Memory B cell (primary cell): Measurements from ENCODE around the gene AGPAT3.
A peak's percentile ranks its signal among the peaks of the same experiment; 100 is the strongest.
"Not testable (repeated sequence)": the region's sequence is repeated elsewhere in the genome, so short reads cannot be mapped to it uniquely, and the experiment has no call there.

Experiments used
- ATAC-seq: fragments of 150-1000 bp; cut with Tn5 transposase; 2 replicates; pipeline ENCODE4 v1.10.0; 2021; ENCODE audit warnings: low read depth, mild to moderate bottlenecking, moderate library complexity
- DNase-seq, 2 donors: peaks; one replicate each; pipeline ENCODE4 v3.0.0; 2022; ENCODE audit warnings: low spot score in 2 of 2
- H3K27ac Mint-ChIP-seq: one replicate; pipeline ENCODE4 v1.8.0; 2022; ENCODE audit warnings: mild to moderate bottlenecking, moderate library complexity, mixed read lengths
- H3K27me3 Mint-ChIP-seq: one replicate; pipeline ENCODE4 v1.8.0; 2022; ENCODE audit warnings: mixed read lengths
- H3K36me3 Mint-ChIP-seq: one replicate; pipeline ENCODE4 v1.8.0; 2022; ENCODE audit warnings: mild to moderate bottlenecking, mixed read lengths
- H3K4me1 Mint-ChIP-seq: one replicate; pipeline ENCODE4 v1.8.0; 2022; ENCODE audit warnings: mixed read lengths
- H3K4me3 Mint-ChIP-seq: one replicate; pipeline ENCODE4 v1.8.0; 2022; ENCODE audit warnings: mild to moderate bottlenecking, moderate library complexity, mixed read lengths
- H3K9me3 Mint-ChIP-seq: one replicate; pipeline ENCODE4 v1.8.0; 2022; ENCODE audit warnings: mixed read lengths

Gene AGPAT3

DNA sequence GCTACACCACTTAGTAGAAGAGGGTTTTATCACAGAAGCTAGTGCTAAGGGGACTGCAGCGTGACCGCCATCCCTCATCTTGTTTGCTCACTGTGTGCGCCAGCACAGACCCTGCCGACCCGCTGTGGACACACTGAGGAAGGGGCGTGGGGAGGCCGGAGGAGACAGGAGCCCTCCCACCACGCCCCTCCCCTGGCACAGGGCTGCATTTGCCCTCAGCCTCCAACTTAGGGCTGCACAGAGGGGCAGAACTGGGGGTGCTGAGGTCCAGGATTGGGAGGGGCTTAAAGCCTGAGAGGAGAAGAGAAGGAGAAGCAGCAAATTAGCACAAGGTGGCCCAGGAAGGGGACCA, 38.4 kb upstream of the AGPAT3 start:
- no peaks in the 10 kb centered on the region for H3K9me3 Mint-ChIP-seq
- no peak overlapping the region for H3K27ac Mint-ChIP-seq
- peaks cover 6% of the 10 kb centered on the region for H3K27me3 Mint-ChIP-seq
- DNase-seq, result no peak
- ATAC-seq, result no peak
- no peaks in the 10 kb centered on the region for H3K4me1 Mint-ChIP-seq
- no peak overlapping the region for H3K4me3 Mint-ChIP-seq
- H3K36me3 Mint-ChIP-seq, result no peaks in the 10 kb centered on the region

GRCh38 chr21:43827015-43827611, 37.9 kb upstream of the AGPAT3 start:
- no peak for ATAC-seq
- Mint-ChIP-seq H3K36me3 (no peaks in the 10 kb centered on the region), H3K4me1 (no peaks in the 10 kb centered on the region), H3K4me3 (no peak overlapping the region), H3K27me3 (peaks cover 7% of the 10 kb centered on the region), H3K9me3 (no peaks in the 10 kb centered on the region), H3K27ac (no peak overlapping the region)
- DNase-seq, result no peak

- Mint-ChIP-seq H3K27me3 (peaks cover 17% of the 10 kb centered on the region), H3K4me1 (no peaks in the 10 kb centered on the region), H3K4me3 (no peak overlapping the region), H3K27ac (no peak overlapping the region), H3K36me3 (peaks cover 2% of the 10 kb centered on the region), H3K9me3 (no peaks in the 10 kb centered on the region)
- ATAC-seq (no peak), DNase-seq (no peak)
Observed at GRCh38 chr21:43829161-43829560, 35.9 kb upstream of the AGPAT3 start.

GRCh38 chr21:43829575-43830119, 35.4 kb upstream of the AGPAT3 start:
- ATAC-seq, result no peak
- Mint-ChIP-seq H3K36me3 (peaks cover 2% of the 10 kb centered on the region), H3K9me3 (no peaks in the 10 kb centered on the region), H3K27me3 (peaks cover 19% of the 10 kb centered on the region), H3K27ac (no peak overlapping the region), H3K4me3 (no peak overlapping the region), H3K4me1 (no peaks in the 10 kb centered on the region)
- DNase-seq, result no peak

- Mint-ChIP-seq H3K4me1 (no peaks in the 10 kb centered on the region), H3K4me3 (no peak overlapping the region), H3K27me3 (peaks cover 25% of the 10 kb centered on the region), H3K36me3 (peaks cover 2% of the 10 kb centered on the region), H3K27ac (no peak overlapping the region), H3K9me3 (no peaks in the 10 kb centered on the region)
- ATAC-seq (no peak), DNase-seq (no peak)
Observed at GRCh38 chr21:43832158-43832550, 32.9 kb upstream of the AGPAT3 start.

DNA sequence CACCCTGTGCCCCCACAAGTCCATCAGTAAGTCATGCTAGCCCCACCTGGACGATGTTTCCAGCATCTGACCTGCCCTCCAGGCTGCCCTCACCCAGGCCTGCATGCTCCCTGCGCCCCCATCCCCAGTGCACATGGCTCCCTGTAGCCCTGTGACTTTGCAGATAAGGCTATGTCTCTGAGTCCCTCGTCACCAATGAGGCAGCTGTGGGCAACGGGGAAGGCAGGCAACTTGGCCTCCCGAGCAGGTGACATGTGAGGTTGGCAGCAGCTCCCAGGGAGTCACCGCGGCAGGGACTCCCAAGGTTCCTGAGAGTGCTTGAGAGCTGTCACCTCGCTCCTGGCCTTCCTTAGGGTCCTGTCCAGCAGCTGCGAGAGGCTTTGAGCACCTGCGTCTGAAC, 32.4 kb upstream of the AGPAT3 start:
- peaks cover 27% of the 10 kb centered on the region for H3K27me3 Mint-ChIP-seq
- H3K4me3 Mint-ChIP-seq, result no peak overlapping the region
- DNase-seq (no peak), ATAC-seq (no peak)
- H3K9me3 Mint-ChIP-seq, result no peaks in the 10 kb centered on the region
- peaks cover 2% of the 10 kb centered on the region for H3K36me3 Mint-ChIP-seq
- no peak overlapping the region for H3K27ac Mint-ChIP-seq
- no peaks in the 10 kb centered on the region for H3K4me1 Mint-ChIP-seq

GRCh38 chr21:43834146-43834905, 30.7 kb upstream of the AGPAT3 start:
- Mint-ChIP-seq H3K27ac (no peak overlapping the region), H3K27me3 (peaks cover 29% of the 10 kb centered on the region), H3K9me3 (no peaks in the 10 kb centered on the region), H3K4me1 (no peaks in the 10 kb centered on the region), H3K36me3 (peaks cover 2% of the 10 kb centered on the region), H3K4me3 (no peak overlapping the region)
- DNase-seq (no peak), ATAC-seq (no peak)

DNA sequence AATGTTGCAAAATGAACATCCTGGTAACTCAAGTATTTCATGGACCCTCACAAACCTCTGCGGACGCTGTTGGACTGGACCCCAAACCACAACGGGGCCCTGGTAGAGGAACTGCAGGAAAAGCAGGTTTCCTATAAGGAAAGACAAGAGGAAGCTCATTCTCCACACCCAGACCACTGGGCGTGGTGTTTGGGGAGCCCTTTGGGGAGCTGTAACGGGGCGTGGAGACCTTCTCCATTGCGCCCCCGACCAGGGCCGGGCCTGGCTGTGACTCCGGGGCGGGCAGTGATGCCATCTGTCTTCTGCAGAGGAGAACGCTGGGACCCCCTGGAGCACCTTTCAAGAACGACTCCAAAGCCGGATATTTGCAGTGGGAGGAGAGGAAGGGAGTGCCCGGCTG, 30.0 kb upstream of the AGPAT3 start:
- H3K4me1 Mint-ChIP-seq, result no peaks in the 10 kb centered on the region
- ATAC-seq (no peak), DNase-seq (no peak)
- peaks cover 2% of the 10 kb centered on the region for H3K36me3 Mint-ChIP-seq
- no peak overlapping the region for H3K27ac Mint-ChIP-seq
- H3K27me3 Mint-ChIP-seq, result peaks cover 33% of the 10 kb centered on the region
- H3K4me3 Mint-ChIP-seq, result no peak overlapping the region
- no peaks in the 10 kb centered on the region for H3K9me3 Mint-ChIP-seq

DNA sequence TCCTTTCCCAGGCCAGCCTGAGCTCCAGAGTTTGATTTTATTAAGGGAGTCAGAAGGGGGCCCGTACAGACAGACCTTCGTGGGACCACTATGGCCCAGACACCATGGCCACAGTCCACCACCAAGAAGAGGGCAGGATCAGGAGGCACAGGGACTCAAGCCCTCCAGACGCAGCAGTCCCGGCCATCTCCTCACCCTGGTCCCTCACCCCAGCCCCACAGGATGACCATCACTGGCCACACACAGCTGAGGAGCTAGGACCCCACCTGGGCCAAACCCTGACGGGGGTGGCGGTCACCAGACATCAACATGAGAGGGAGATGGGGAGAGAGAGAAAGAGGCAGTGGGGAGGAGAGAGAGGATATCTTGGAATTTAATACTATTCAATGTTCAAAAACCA, 29.2 kb upstream of the AGPAT3 start:
- no peak for DNase-seq
- Mint-ChIP-seq H3K27ac (no peak overlapping the region), H3K27me3 (peaks cover 32% of the 10 kb centered on the region), H3K36me3 (peaks cover 2% of the 10 kb centered on the region), H3K4me3 (no peak overlapping the region), H3K9me3 (no peaks in the 10 kb centered on the region), H3K4me1 (no peaks in the 10 kb centered on the region)
- ATAC-seq, result no peak

DNA sequence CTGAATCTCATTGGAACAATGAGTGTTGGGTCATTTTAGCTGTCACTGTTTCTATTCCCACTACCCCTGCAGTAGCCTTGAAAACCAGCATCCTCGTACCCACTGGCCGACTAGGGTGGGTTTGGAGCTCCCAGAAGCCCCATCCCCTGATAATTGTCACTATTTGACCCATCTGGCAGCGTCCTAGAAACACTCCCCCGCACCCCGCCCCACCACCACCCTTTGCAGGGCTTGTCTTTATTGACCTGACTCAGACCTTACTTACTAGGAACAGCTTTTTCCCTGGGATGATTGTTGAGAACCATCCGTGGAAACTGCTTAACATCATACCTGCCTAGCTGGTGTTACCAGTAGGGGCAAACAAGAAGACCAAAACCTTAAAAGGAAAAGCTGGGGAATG, 28.4 kb upstream of the AGPAT3 start:
- Mint-ChIP-seq H3K27ac (no peak overlapping the region), H3K4me1 (no peaks in the 10 kb centered on the region), H3K36me3 (peaks cover 2% of the 10 kb centered on the region), H3K4me3 (no peak overlapping the region), H3K27me3 (peaks cover 30% of the 10 kb centered on the region), H3K9me3 (no peaks in the 10 kb centered on the region)
- DNase-seq (no peak), ATAC-seq (no peak)

- ATAC-seq, result no peak
- no peak overlapping the region for H3K4me3 Mint-ChIP-seq
- DNase-seq, result no peak
- H3K36me3 Mint-ChIP-seq, result no peaks in the 10 kb centered on the region
- peaks cover 16% of the 10 kb centered on the region for H3K27me3 Mint-ChIP-seq
- H3K4me1 Mint-ChIP-seq, result peaks cover 5% of the 10 kb centered on the region
- H3K9me3 Mint-ChIP-seq, result no peaks in the 10 kb centered on the region
- H3K27ac Mint-ChIP-seq, result no peak overlapping the region
Observed at GRCh38 chr21:43840259-43840658, 24.8 kb upstream of the AGPAT3 start.

- peak overlapping the region; percentile 60 for H3K4me3 Mint-ChIP-seq
- DNase-seq, result no peak
- H3K27ac Mint-ChIP-seq, result peak overlapping the region; percentile 1
- no peaks in the 10 kb centered on the region for H3K9me3 Mint-ChIP-seq
- H3K4me1 Mint-ChIP-seq, result peaks cover 5% of the 10 kb centered on the region
- peak; percentile 61 for ATAC-seq
- H3K27me3 Mint-ChIP-seq, result peaks cover 6% of the 10 kb centered on the region
- H3K36me3 Mint-ChIP-seq, result no peaks in the 10 kb centered on the region
Observed at GRCh38 chr21:43842742-43843141, 22.3 kb upstream of the AGPAT3 start.

- H3K27ac Mint-ChIP-seq, ATAC-seq: not testable (repeated sequence)
Observed at GRCh38 chr21:43844906-43845305, 20.1 kb upstream of the AGPAT3 start.

GRCh38 chr21:43845386-43845785, 19.6 kb upstream of the AGPAT3 start:
- no peaks in the 10 kb centered on the region for H3K9me3 Mint-ChIP-seq
- H3K36me3 Mint-ChIP-seq, result no peaks in the 10 kb centered on the region
- H3K27me3 Mint-ChIP-seq, result peaks cover 2% of the 10 kb centered on the region
- ATAC-seq (no peak), DNase-seq (no peak)
- peaks cover 5% of the 10 kb centered on the region for H3K4me1 Mint-ChIP-seq
- H3K4me3 Mint-ChIP-seq, result no peak overlapping the region
- no peak overlapping the region for H3K27ac Mint-ChIP-seq

More at GRCh38 chr21:43844906-43845305, 20.1 kb upstream of the AGPAT3 start:
- not testable (repeated sequence) for H3K4me3 Mint-ChIP-seq, H3K36me3 Mint-ChIP-seq, H3K4me1 Mint-ChIP-seq, DNase-seq, H3K9me3 Mint-ChIP-seq, H3K27me3 Mint-ChIP-seq

DNA sequence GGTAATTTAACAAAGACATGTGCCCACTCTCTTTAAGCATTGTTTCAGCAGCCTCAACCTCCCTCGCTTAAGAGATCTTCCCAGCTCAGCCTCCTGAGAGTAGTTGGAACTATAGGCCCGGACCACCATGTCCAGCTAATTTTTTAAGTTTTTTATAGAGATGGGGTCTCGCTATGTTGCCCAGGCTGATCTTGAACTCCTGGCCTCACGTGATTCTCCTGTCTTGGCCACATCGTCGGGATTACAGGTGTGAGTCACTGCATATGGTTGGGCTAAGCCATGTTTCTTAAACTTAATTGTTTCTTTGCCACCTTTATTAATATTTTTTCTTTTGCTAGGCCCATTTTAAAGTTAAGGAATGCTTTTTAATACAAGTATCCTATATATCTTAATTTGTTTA, 18.6 kb upstream of the AGPAT3 start:
- Mint-ChIP-seq H3K4me1 (peaks cover 5% of the 10 kb centered on the region), H3K4me3 (no peak overlapping the region), H3K9me3 (peaks cover 2% of the 10 kb centered on the region), H3K36me3 (no peaks in the 10 kb centered on the region), H3K27me3 (peaks cover 2% of the 10 kb centered on the region), H3K27ac (no peak overlapping the region)
- DNase-seq (no peak), ATAC-seq (no peak)
